Measurements from ENCODE around the gene ZNF888. TPM values are rescaled to one million over a fixed set of nuclear protein-coding genes. Genes with fewer than 3 reads are reported as not detected.

Gene ZNF888
- total RNA-seq, 4 donors from 2014 or later: 3.4 to 12.6 (median 11.8) TPM

GRCh38 chr19:52961981-52962380 is 38.8 kb upstream of the ZNF888 start:
- in situ Hi-C loops (cut with MboI; ENCODE audit: low pct_ligation_motif_present in 1 of 4, low pct_unique_long_range_greater_than_20kb in 1 of 4, low sequenced_read_pairs in 3 of 4) (no loop called here), intact Hi-C loops (cut with DNase I; ENCODE audit: low total_unique reads) (no loop called here)
- DNase-seq: no peak
- no peak for TF ChIP-seq CTCF (IDR thresholded peaks at IDR 0.05)
- TF ChIP-seq EP300 (IDR thresholded peaks at IDR 0.05; ENCODE audit: low read depth): no peak
- TF ChIP-seq POLR2AphosphoS5 (IDR thresholded peaks at IDR 0.05): no peak
- no peak for TF ChIP-seq POLR2A (IDR thresholded peaks at IDR 0.05)
- Histone ChIP-seq H3K27me3 (no peaks in the 10 kb centered on the region), H3K4me1 (peaks cover 10 to 19% (median 13%) of the 10 kb centered on the region in 4 donors), H3K27ac (peak overlapping the region; percentile 87 to 92 (median 90)), H3K4me3 (peak overlapping the region; percentile 52 to 78 (median 68)), H3K9me3 (peaks cover 22 to 34% of the 10 kb centered on the region in 2 donors), H3K36me3 (peaks cover 0 to 28% (median 6%) of the 10 kb centered on the region in 4 donors)
- 0 to 22% methylated on average over 2 to 5 of the region's 5 CpGs for WGBS, 2 donors (ENCODE audit: low coverage in 1 of 2)

- in situ Hi-C loops (cut with MboI; ENCODE audit: low pct_ligation_motif_present in 1 of 4, low pct_unique_long_range_greater_than_20kb in 1 of 4, low sequenced_read_pairs in 3 of 4) (loop anchor here in 1 of 4 donors (10.0 kb wide), 1 partner anchor 865 kb away; the partner anchor contains the start of gene ZNF841), intact Hi-C loops (cut with DNase I; ENCODE audit: low total_unique reads) (no loop called here)
- DNase-seq: no peak
- no peak overlapping the region for H3K27ac ChIP-seq
- no peaks in the 10 kb centered on the region for H3K27me3 ChIP-seq
- H3K36me3 ChIP-seq: peaks cover 0 to 51% (median 16%) of the 10 kb centered on the region in 4 donors
- H3K4me3 ChIP-seq: no peak overlapping the region
- 91% methylated on average over 11 of the region's 11 CpGs; no CpG with 5 or more reads in 1 of the 2 donors for WGBS, 2 donors (ENCODE audit: low coverage in 1 of 2)
- H3K9me3 ChIP-seq: peaks cover 42 to 55% of the 10 kb centered on the region in 2 donors
- TF ChIP-seq POLR2AphosphoS5 (IDR thresholded peaks at IDR 0.05) (no peak), EP300 (IDR thresholded peaks at IDR 0.05; ENCODE audit: low read depth) (no peak), CTCF (IDR thresholded peaks at IDR 0.05) (no peak), POLR2A (IDR thresholded peaks at IDR 0.05) (no peak)
- peaks cover 10 to 19% (median 13%) of the 10 kb centered on the region in 4 donors for H3K4me1 ChIP-seq
These were observed 36.5 kb upstream of the ZNF888 start for GRCh38 chr19:52959613-52960295.

- Histone ChIP-seq H3K27me3 (no peaks in the 10 kb centered on the region), H3K9me3 (peaks cover 58 to 72% of the 10 kb centered on the region in 2 donors), H3K4me3 (no peak overlapping the region), H3K27ac (no peak overlapping the region), H3K4me1 (peaks cover 7 to 12% (median 8%) of the 10 kb centered on the region in 4 donors), H3K36me3 (peaks cover 1 to 69% (median 25%) of the 10 kb centered on the region in 4 donors)
- DNase-seq: no peak
- TF ChIP-seq POLR2AphosphoS5 (IDR thresholded peaks at IDR 0.05): no peak
- TF ChIP-seq POLR2A (IDR thresholded peaks at IDR 0.05): no peak
- TF ChIP-seq EP300 (IDR thresholded peaks at IDR 0.05; ENCODE audit: low read depth): no peak
- no peak for TF ChIP-seq CTCF (IDR thresholded peaks at IDR 0.05)
- 89% methylated on average over 8 of the region's 8 CpGs; no CpG with 5 or more reads in 1 of the 2 donors for WGBS, 2 donors (ENCODE audit: low coverage in 1 of 2)
- in situ Hi-C loops (cut with MboI; ENCODE audit: low pct_ligation_motif_present in 1 of 4, low pct_unique_long_range_greater_than_20kb in 1 of 4, low sequenced_read_pairs in 3 of 4): loop anchor here in 1 of 4 donors (10.0 kb wide), 1 partner anchor 863 kb away; the partner anchor contains the start of gene ZNF841
- intact Hi-C loops (cut with DNase I; ENCODE audit: low total_unique reads): no loop called here
These were observed 34.4 kb upstream of the ZNF888 start for GRCh38 chr19:52957591-52957990.

- H3K27ac ChIP-seq: no peak overlapping the region
- no peaks in the 10 kb centered on the region for H3K27me3 ChIP-seq
- H3K9me3 ChIP-seq: peaks cover 65 to 79% of the 10 kb centered on the region in 2 donors
- WGBS, 2 donors (ENCODE audit: low coverage in 1 of 2): 95 to 100% methylated on average over 5 to 10 of the region's 10 CpGs
- TF ChIP-seq POLR2A (IDR thresholded peaks at IDR 0.05): no peak
- TF ChIP-seq EP300 (IDR thresholded peaks at IDR 0.05; ENCODE audit: low read depth): no peak
- TF ChIP-seq POLR2AphosphoS5 (IDR thresholded peaks at IDR 0.05): no peak
- no peak for TF ChIP-seq CTCF (IDR thresholded peaks at IDR 0.05)
- peaks cover 6 to 9% (median 8%) of the 10 kb centered on the region in 4 donors for H3K4me1 ChIP-seq
- no peak overlapping the region for H3K4me3 ChIP-seq
- peaks cover 1 to 75% (median 32%) of the 10 kb centered on the region in 4 donors for H3K36me3 ChIP-seq
- intact Hi-C loops (cut with DNase I; ENCODE audit: low total_unique reads) (no loop called here), in situ Hi-C loops (cut with MboI; ENCODE audit: low pct_ligation_motif_present in 1 of 4, low pct_unique_long_range_greater_than_20kb in 1 of 4, low sequenced_read_pairs in 3 of 4) (loop anchor here in 1 of 4 donors (10.0 kb wide), 1 partner anchor 862 kb away; the partner anchor contains the start of gene ZNF841)
- no peak for DNase-seq
These were observed 33.7 kb upstream of the ZNF888 start for GRCh38 chr19:52956917-52957316.

Measured in transverse colon (tissue), 4 donors.